H9 (cell line): Measurements from ENCODE around the gene ZNF584. TPM values are rescaled to one million over a fixed set of nuclear protein-coding genes. Genes with fewer than 3 reads are reported as not detected.

ENCODE experiments used
- DNase-seq: peaks from one replicate; pipeline ENCODE4 v3.0.0-alpha.2; 2017
- H2AFZ ChIP-seq: one replicate; pipeline ENCODE4 v1.6.1; 2013; ENCODE audit warnings: mild to moderate bottlenecking, low read length, control low read depth, moderate library complexity
- H2AK5ac ChIP-seq: 2 replicates; pipeline ENCODE4 v1.6.1; 2013; ENCODE audit warnings: low read length, control low read depth, mixed read lengths; ENCODE audit not compliant: insufficient read length
- H2BK120ac ChIP-seq: one replicate; pipeline ENCODE4 v1.6.1; 2013; ENCODE audit warnings: low read depth, mild to moderate bottlenecking, low read length, control low read depth, inconsistent platforms; ENCODE audit not compliant: poor library complexity, severe bottlenecking
- H2BK12ac ChIP-seq: 2 replicates; pipeline ENCODE4 v1.6.1; 2013; ENCODE audit warnings: low read length, control low read depth, mixed read lengths, low read depth; ENCODE audit not compliant: insufficient read length
- H2BK15ac ChIP-seq: 2 replicates; pipeline ENCODE4 v1.6.1; 2013; ENCODE audit warnings: low read depth, low read length, control low read depth
- H2BK20ac ChIP-seq: one replicate; pipeline ENCODE4 v1.6.1; 2013; ENCODE audit warnings: low read depth, mild to moderate bottlenecking, low read length, control low read depth, inconsistent platforms; ENCODE audit not compliant: poor library complexity, severe bottlenecking
- H2BK5ac ChIP-seq: 2 replicates; pipeline ENCODE4 v1.6.1; 2013; ENCODE audit warnings: low read length, control low read depth, mixed read lengths; ENCODE audit not compliant: insufficient read length
- H3K14ac ChIP-seq: 2 replicates; pipeline ENCODE4 v1.6.1; 2013; ENCODE audit warnings: low read length, control low read depth; ENCODE audit not compliant: insufficient read depth
- H3K18ac ChIP-seq: 2 replicates; pipeline ENCODE4 v1.6.1; 2013; ENCODE audit warnings: low read depth, mild to moderate bottlenecking, mixed read lengths, low read length, control low read depth; ENCODE audit not compliant: insufficient read length
- H3K23ac ChIP-seq: 2 replicates; pipeline ENCODE4 v1.6.1; 2013; ENCODE audit warnings: low read length, control low read depth, mixed read lengths, low read depth; ENCODE audit not compliant: insufficient read length
- H3K23me2 ChIP-seq: 2 replicates; pipeline ENCODE4 v1.6.1; 2013; ENCODE audit warnings: low read depth, mild to moderate bottlenecking, mixed read lengths, low read length, control low read depth; ENCODE audit not compliant: insufficient read length, poor library complexity, severe bottlenecking
- H3K27ac ChIP-seq: 2 replicates; pipeline ENCODE4 v1.5.1; 2013; ENCODE audit warnings: low read length, control low read depth, mixed read lengths, low read depth; ENCODE audit not compliant: insufficient read length
- H3K27me3 ChIP-seq: 2 replicates; pipeline ENCODE4 v1.6.1; 2013; ENCODE audit warnings: low read length, control low read depth, inconsistent platforms; ENCODE audit not compliant: insufficient read depth
- H3K4ac ChIP-seq: 2 replicates; pipeline ENCODE4 v1.6.1; 2013; ENCODE audit warnings: low read depth, mild to moderate bottlenecking, control low read depth, inconsistent platforms, low read length, moderate library complexity
- H3K4me1 ChIP-seq: 2 replicates; pipeline ENCODE4 v1.6.1; 2013; ENCODE audit warnings: low read length, control low read depth, inconsistent platforms; ENCODE audit not compliant: insufficient read depth
- H3K4me2 ChIP-seq: 2 replicates; pipeline ENCODE4 v1.6.1; 2013; ENCODE audit warnings: low read length, control low read depth, mixed read lengths; ENCODE audit not compliant: insufficient read length, insufficient read depth
- H3K56ac ChIP-seq: 2 replicates; pipeline ENCODE4 v1.6.1; 2013; ENCODE audit warnings: low read depth, mild to moderate bottlenecking, mixed read lengths, low read length, control low read depth; ENCODE audit not compliant: insufficient read length
- H3K79me1 ChIP-seq: 2 replicates; pipeline ENCODE4 v1.6.1; 2013; ENCODE audit warnings: low read depth, mild to moderate bottlenecking, moderate library complexity, low read length, control low read depth, inconsistent platforms; ENCODE audit not compliant: insufficient read depth, poor library complexity, severe bottlenecking
- H3K79me2 ChIP-seq: 2 replicates; pipeline ENCODE4 v1.6.1; 2013; ENCODE audit warnings: low read length, control low read depth, inconsistent platforms; ENCODE audit not compliant: insufficient read depth
- H3K9ac ChIP-seq: 2 replicates; pipeline ENCODE4 v1.6.1; 2013; ENCODE audit warnings: low read length, control low read depth, mixed read lengths; ENCODE audit not compliant: insufficient read length; ENCODE audit errors: extremely low read depth
- H3K9me3 ChIP-seq: one replicate; pipeline ENCODE4 v1.6.1; 2013; ENCODE audit warnings: low read depth, low read length, inconsistent platforms; ENCODE audit not compliant: control insufficient read depth
- H3T11ph ChIP-seq: one replicate; pipeline ENCODE4 v1.6.1; 2013; ENCODE audit warnings: mild to moderate bottlenecking, low read length, control low read depth, inconsistent platforms
- H4K20me1 ChIP-seq: one replicate; pipeline ENCODE4 v1.6.1; 2013; ENCODE audit not compliant: control insufficient read depth, insufficient read length, insufficient read depth
- H4K5ac ChIP-seq: 2 replicates; pipeline ENCODE4 v1.6.1; 2013; ENCODE audit warnings: low read depth, mild to moderate bottlenecking, mixed read lengths, low read length, control low read depth; ENCODE audit not compliant: insufficient read length
- H4K8ac ChIP-seq: replicated peaks from 2 replicates; pipeline ENCODE4 v1.6.1; 2013; ENCODE audit warnings: low read length, control low read depth, mixed read lengths, low read depth; ENCODE audit not compliant: insufficient read length
- H4K91ac ChIP-seq: 2 replicates; pipeline ENCODE4 v1.6.1; 2013; ENCODE audit warnings: low read depth, mild to moderate bottlenecking, moderate library complexity, mixed read lengths, low read length, control low read depth; ENCODE audit not compliant: insufficient read length
- H3K27ac Mint-ChIP-seq, 3 experiments: 2 replicates in 2 of 3; 3 replicates in 1 of 3; pipeline ENCODE4 v1.8.0; 2020 to 2021; ENCODE audit warnings: mixed read lengths in 3 of 3, mild to moderate bottlenecking in 1 of 3, moderate library complexity in 1 of 3
- H3K27me3 Mint-ChIP-seq: 2 replicates; pipeline ENCODE4 v1.8.0; 2021; ENCODE audit warnings: low read depth, mild to moderate bottlenecking, moderate library complexity, mixed read lengths
- H3K36me3 Mint-ChIP-seq, 3 experiments: 2 replicates in 2 of 3; 3 replicates in 1 of 3; pipeline ENCODE4 v1.8.0; 2020 to 2021; ENCODE audit warnings: low read depth in 3 of 3, mixed read lengths in 3 of 3; ENCODE audit not compliant: insufficient read depth in 1 of 3
- H3K4me1 Mint-ChIP-seq, 2 experiments: 2 replicates each; pipeline ENCODE4 v1.8.0; 2020; ENCODE audit warnings: mixed read lengths in 2 of 2
- H3K4me3 Mint-ChIP-seq, 2 experiments: 2 replicates in 1 of 2; 3 replicates in 1 of 2; pipeline ENCODE4 v1.8.0; 2020 to 2021; ENCODE audit warnings: mild to moderate bottlenecking in 2 of 2, mixed read lengths in 2 of 2, moderate library complexity in 1 of 2
- H3K9me3 Mint-ChIP-seq, 2 experiments: 2 replicates in 1 of 2; 3 replicates in 1 of 2; pipeline ENCODE4 v1.8.0; 2020; ENCODE audit warnings: mild to moderate bottlenecking in 2 of 2, mixed read lengths in 2 of 2, moderate library complexity in 1 of 2
- WGBS: extraction: QIAGEN DNeasy Blood & Tissue Kit; methylation state at CpG from one replicate; pipeline ENCODE4 v1.1.7; 2013; ENCODE audit warnings: missing lambda C conversion rate, low lambda C conversion rate, mixed read lengths; ENCODE audit not compliant: insufficient read length; ENCODE audit errors: extremely low coverage; 5-methylcytosine and 5-hydroxymethylcytosine counted together
- total RNA-seq: library from RNA; stranded (reverse); gene quantifications from 2 replicates; pipeline ENCODE4 v1.2.1, GENCODE V29; 2021
- TF ChIP-seq, protein P1 (sequence below): fragments of 200-600 bp; sonication (generic); conservative IDR thresholded peaks from 3 replicates; pipeline ENCODE4 v1.8.0; 2021; ENCODE audit warnings: antibody characterized with exemption, mild to moderate bottlenecking

The ZNF584 gene
- total RNA-seq, 1 experiment from 2014 or later = 7.4 TPM

DNA sequence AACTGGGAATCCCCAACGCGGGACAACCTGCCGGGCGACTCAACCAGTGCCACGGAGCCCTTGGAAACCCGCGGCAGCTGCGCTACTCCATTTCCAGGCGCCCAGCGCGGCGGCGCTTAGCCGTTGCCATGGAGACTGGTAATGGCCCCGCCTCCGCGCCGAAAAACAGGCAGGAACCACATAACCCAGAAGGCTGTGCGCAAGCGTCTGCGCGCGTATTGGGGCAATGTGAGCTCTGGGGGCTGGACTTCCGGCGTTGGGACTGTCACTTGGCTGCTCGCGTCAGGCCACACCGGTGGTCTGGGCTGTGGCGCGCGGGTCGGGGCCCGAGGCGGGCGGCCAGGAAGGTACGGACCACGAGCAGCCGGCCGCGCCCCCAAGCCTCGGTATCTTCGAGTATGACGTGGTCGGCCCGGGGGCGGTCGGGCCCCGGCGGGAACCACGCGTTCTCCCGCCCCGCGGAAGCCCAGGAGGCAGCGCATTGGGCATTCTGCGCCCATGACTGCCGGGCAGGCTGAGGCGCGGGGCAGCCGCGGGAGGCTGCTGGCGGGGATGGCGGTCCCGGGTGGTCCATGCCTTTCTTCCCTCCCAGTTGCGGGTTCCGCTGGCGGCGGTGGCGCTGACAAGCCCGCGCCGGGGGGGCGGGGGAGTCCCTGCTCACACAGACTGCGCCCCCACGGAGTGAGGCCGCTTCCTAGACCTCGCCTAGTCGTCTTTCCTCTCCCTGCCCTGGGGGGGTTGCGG lies 43.1 kb downstream of the ZNF584 start, which contains the start of gene ZNF324B:
Gene ZNF324B, plus strand, starts transcription at position 265 of the 744 bp plus-strand sequence. CDS start 2,080 bp downstream, outside the sequence.
- Histone ChIP-seq H3K79me1 (no peaks in the 10 kb centered on the region), H4K91ac (no peak within 1 kb of the TSS), H4K8ac (no peak within 1 kb of the TSS), H3K4ac (no peak within 1 kb of the TSS), H3T11ph (no peak within 1 kb of the TSS), H3K9me3 (peaks cover 4% of the 10 kb centered on the region), H3K14ac (no peak within 1 kb of the TSS; the same call in 1 of the 2 replicates), H2BK120ac (no peak within 1 kb of the TSS), H3K23me2 (peaks cover 3% of the 10 kb centered on the region), H2BK20ac (no peak within 1 kb of the TSS), H2BK5ac (no peak within 1 kb of the TSS), H2AFZ (peak within 1 kb of the TSS; percentile 80), H3K23ac (no peak within 1 kb of the TSS), H4K20me1 (no peaks in the 10 kb centered on the region), H3K27me3 (peaks cover 3% of the 10 kb centered on the region; the same call in 1 of the 2 replicates), H3K4me1 (no peaks in the 10 kb centered on the region), H2BK15ac (no peak within 1 kb of the TSS), H2AK5ac (no peak within 1 kb of the TSS), H2BK12ac (no peak within 1 kb of the TSS), H3K4me2 (peak within 1 kb of the TSS; percentile 49), H3K27ac (no peak within 1 kb of the TSS), H4K5ac (no peak within 1 kb of the TSS), H3K79me2 (no peaks in the 10 kb centered on the region), H3K18ac (no peak within 1 kb of the TSS), H3K56ac (no peak within 1 kb of the TSS), H3K9ac (no peak within 1 kb of the TSS)
- no CpG with 5 or more reads among the region's 79 CpGs for WGBS
- DNase-seq = peak; percentile 98
- H3K4me3 Mint-ChIP-seq = peak within 1 kb of the TSS; percentile 71 to 84
- peaks cover 55% of the 10 kb centered on the region for H3K27me3 Mint-ChIP-seq
- H3K27ac Mint-ChIP-seq = no peak within 1 kb of the TSS
- H3K36me3 Mint-ChIP-seq = peaks cover 3 to 12% (median 8%) of the 10 kb centered on the region in 3 experiments; a peak in 5 of 7 replicates
- peaks cover 29 to 32% of the 10 kb centered on the region in 2 experiments for H3K9me3 Mint-ChIP-seq
- TF ChIP-seq, protein P1, sequence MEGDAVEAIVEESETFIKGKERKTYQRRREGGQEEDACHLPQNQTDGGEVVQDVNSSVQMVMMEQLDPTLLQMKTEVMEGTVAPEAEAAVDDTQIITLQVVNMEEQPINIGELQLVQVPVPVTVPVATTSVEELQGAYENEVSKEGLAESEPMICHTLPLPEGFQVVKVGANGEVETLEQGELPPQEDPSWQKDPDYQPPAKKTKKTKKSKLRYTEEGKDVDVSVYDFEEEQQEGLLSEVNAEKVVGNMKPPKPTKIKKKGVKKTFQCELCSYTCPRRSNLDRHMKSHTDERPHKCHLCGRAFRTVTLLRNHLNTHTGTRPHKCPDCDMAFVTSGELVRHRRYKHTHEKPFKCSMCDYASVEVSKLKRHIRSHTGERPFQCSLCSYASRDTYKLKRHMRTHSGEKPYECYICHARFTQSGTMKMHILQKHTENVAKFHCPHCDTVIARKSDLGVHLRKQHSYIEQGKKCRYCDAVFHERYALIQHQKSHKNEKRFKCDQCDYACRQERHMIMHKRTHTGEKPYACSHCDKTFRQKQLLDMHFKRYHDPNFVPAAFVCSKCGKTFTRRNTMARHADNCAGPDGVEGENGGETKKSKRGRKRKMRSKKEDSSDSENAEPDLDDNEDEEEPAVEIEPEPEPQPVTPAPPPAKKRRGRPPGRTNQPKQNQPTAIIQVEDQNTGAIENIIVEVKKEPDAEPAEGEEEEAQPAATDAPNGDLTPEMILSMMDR = no peak
- peaks cover 12 to 13% of the 10 kb centered on the region in 2 experiments for H3K4me1 Mint-ChIP-seq
